ENCODE data around the gene FZD4.

FZD4 gene

DNA sequence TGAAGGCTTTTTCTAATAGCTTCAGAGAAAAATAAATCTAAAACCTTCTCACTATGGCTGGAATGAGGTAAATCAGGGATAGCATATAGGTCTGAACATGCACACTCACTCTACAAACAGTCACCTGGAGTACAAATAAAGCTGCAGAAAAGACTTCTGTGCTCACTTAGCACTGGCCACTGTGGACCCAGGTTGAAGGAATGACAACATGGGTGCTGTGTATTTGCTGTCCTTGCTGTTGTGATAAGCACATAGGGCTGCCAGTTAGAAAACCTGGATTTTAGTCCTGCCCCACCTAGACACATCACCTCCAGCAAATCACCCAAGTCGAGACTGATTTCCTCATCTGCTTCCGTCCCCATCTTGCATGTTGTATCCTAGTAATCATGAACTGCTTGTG is 51.2 kb downstream of the FZD4 start:
- DNase-seq = no peak

DNA sequence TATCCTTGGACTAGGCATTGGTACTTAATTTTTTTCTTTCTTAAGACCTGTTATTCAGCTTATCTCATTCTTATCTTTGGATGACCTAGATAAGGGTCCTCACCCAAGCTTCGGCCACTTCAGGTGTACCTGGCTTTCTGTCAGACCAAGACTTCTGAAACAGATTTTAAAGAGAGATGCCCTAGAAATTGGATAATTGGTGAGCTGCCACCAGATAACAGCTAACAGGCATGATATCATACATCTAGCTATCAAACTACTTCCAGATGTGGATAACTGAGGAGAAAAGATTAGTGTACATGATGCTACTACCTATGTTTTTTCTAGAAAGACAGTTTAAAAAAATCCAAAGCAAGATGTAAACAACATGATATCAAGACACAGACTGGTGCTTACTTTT is 52.9 kb downstream of the FZD4 start:
- no peak for DNase-seq

DNA sequence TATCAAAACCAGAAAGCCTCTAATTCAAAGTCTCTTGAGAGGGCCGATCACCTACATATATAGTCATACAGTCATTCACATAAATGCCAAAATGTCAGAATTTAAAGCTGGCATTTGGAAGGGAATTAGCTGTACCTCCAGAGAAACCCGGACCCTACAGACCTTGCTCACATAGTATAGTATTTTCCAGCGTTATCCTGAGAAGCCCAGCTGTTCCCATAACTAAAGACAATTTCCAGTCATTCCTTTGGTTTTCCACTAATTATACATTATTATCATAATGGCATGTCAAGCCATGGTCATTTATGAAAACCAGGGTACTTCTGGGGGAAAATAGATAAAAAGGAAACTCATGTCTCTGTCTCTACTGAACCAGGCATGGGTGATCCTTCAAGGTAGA is 53.6 kb downstream of the FZD4 start:
- no peak for DNase-seq

DNA sequence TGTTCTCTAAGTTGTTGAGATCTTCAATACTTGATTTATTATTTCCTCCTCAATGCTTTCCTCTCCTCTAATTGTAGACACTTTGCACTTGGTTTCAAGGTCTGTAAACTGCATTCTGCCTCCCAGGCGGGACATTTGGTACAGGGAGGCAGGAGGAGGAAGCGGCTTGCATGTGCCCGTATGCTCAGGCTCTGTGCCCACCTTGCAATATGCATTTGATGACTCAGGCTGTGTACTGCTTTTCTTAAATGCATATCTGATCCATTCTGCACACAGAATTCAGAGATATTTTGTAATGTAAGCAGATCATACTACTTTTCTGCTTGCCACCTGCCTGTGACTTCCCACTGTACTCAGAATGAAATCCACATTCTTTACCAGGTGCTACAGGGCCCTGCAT is 55.0 kb downstream of the FZD4 start:
- no peak for DNase-seq

DNA sequence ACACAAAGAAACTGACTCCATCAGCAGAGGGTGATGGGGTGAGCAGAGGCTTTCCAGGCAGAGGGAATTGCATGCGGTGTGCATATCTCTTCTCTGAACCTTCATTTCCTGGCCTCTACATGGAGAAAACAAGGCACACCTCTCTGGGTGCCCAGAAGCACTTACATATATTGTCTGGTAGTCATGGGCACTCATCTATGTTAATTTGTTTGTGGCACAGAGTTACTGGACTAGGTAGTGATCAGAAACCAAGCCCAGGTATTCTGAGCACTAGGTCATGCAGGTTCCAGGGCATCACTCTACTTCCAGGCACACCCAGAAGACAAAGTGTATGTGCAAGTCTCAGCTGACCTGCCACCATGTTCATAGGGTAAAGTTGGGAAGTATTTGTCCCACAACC is 56.5 kb downstream of the FZD4 start:
- no peak for DNase-seq

DNA sequence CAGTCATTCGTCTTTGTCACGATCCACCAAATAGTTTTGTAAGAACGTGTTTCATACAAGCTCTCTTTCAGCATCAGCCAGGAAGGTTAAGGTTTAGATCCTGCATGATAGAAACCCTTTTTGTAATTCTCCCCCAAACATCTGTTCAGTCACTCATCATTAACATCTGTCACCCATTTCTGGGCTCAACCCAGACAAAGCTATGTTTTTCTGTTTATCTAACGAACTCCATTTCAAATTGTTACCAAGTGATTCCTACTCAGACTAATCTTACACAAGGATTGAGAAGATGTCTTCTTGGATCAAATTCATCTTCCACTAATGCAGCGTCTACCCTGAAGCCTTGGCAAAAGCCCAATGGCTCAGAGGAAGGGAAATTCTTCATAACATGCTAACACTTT is 58.8 kb downstream of the FZD4 start:
- no peak for DNase-seq

Measured in NCI-H446 treated with DMSO at 0.1 percent for 48 hours (cell line).